Measurements from ENCODE around the gene FKBP2. TPM values are rescaled to one million over a fixed set of nuclear protein-coding genes. Genes with fewer than 3 reads are reported as not detected.

FKBP2 gene
- 5.3 and 25.1 TPM in 2 replicates for total RNA-seq (ENCODE audit: low replicate concordance)

DNA sequence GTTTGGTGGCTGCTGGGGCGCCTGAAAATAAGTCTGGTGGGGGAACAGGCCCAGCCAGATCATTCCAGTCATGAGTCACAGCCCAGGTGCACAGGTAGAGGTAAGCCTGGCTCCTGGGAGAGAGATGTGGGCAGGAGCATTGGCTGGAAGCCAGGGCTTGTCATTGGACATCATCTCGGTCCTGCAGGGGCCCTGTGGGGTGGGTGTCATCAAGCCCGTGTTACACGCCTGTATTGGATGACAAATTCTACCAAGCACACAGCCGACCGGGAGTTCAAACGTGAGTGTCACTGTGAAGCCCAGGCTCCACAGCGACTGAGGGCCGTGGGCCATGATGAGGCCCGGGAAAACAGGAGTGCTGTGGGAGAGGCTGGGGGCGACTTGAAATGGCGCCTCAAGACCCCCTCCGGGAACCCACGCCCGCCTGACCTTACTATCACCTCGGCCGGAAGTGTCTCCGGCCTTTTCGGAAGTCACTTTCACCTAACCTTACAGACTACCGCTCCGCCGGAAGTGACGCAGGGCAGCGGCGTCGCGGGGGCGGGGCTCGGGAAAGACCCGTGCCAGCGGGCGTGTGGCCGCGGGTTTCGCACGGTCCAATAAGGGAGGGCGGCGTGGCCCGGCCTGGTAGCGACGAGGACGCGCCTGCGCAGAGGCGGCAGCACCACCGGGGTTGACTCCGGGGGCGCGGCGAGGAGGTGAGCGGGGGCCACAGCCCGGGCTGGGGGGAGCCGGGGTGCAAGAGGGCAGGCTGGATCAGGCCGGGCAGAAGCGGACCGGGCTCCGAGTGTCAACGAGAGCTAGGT, at the start of gene FKBP2:
Gene FKBP2, plus strand, starts transcription at position 661 of the 806 bp plus-strand sequence. CDS start 1,293 bp downstream, outside the sequence.
- H3K9ac ChIP-seq = peak within 1 kb of the TSS; percentile 65
- Mint-ChIP-seq H3K27me3 (ENCODE audit: insufficient read depth, low read depth) (peaks cover 9% of the 10 kb centered on the region), H3K4me3 (peak within 1 kb of the TSS; percentile 89), H3K27ac (peak within 1 kb of the TSS; percentile 69), H3K4me1 (peaks cover 23% of the 10 kb centered on the region), H3K36me3 (peaks cover 2% of the 10 kb centered on the region), H3K9me3 (no peaks in the 10 kb centered on the region)
- H3K9me3 ChIP-seq (ENCODE audit: low read depth) = no peaks in the 10 kb centered on the region
- H3K4me3 ChIP-seq = peak within 1 kb of the TSS; percentile 84
- peak within 1 kb of the TSS; percentile 95 for H3K27ac ChIP-seq
- H3K27me3 ChIP-seq = peaks cover 2% of the 10 kb centered on the region
- H4K20me1 ChIP-seq (ENCODE audit: low read depth) = peaks cover 21% of the 10 kb centered on the region
- DNase-seq (ENCODE audit: low spot score) = peak; percentile 99
- H3K4me2 ChIP-seq = peak within 1 kb of the TSS; percentile 81
- H3K79me2 ChIP-seq (ENCODE audit: low read depth) = peaks cover 17% of the 10 kb centered on the region
- TF ChIP-seq EZH2phosphoT487 (IDR thresholded peaks at IDR 0.05) = no peak
- TF ChIP-seq EZH2 (IDR thresholded peaks at IDR 0.05) = no peak
- TF ChIP-seq CTCF (IDR thresholded peaks at IDR 0.05) = no peak
- H3K36me3 ChIP-seq = no peaks in the 10 kb centered on the region
- H3F3A ChIP-seq (ENCODE audit: low read depth) = peaks cover 25% of the 10 kb centered on the region
- peak within 1 kb of the TSS; percentile 2 for H2AFZ ChIP-seq (replicated peaks)
- H3K4me1 ChIP-seq = peaks cover 7% of the 10 kb centered on the region

- Histone ChIP-seq H3K79me2 (ENCODE audit: low read depth) (peaks cover 11% of the 10 kb centered on the region), H3K36me3 (peaks cover 12% of the 10 kb centered on the region), H3K4me1 (no peaks in the 10 kb centered on the region), H3K27me3 (no peaks in the 10 kb centered on the region), H3K9ac (no peak overlapping the region), H2AFZ (replicated peaks) (no peak overlapping the region), H3F3A (ENCODE audit: low read depth) (peaks cover 5% of the 10 kb centered on the region), H3K27ac (no peak overlapping the region), H4K20me1 (ENCODE audit: low read depth) (peaks cover 7% of the 10 kb centered on the region), H3K4me3 (no peak overlapping the region), H3K9me3 (ENCODE audit: low read depth) (no peaks in the 10 kb centered on the region), H3K4me2 (no peak overlapping the region)
- Mint-ChIP-seq H3K4me1 (peaks cover 9% of the 10 kb centered on the region), H3K4me3 (no peak overlapping the region), H3K27me3 (ENCODE audit: insufficient read depth, low read depth) (peaks cover 2% of the 10 kb centered on the region), H3K27ac (no peak overlapping the region), H3K36me3 (peaks cover 38% of the 10 kb centered on the region), H3K9me3 (no peaks in the 10 kb centered on the region)
- TF ChIP-seq CTCF (IDR thresholded peaks at IDR 0.05) (no peak), EZH2phosphoT487 (IDR thresholded peaks at IDR 0.05) (no peak), EZH2 (IDR thresholded peaks at IDR 0.05) (no peak)
- no peak for DNase-seq (ENCODE audit: low spot score)
Measured at GRCh38 chr11:64192434-64192833, 48.5 kb upstream of the FKBP2 start.

GRCh38 chr11:64196626-64197025, 44.3 kb upstream of the FKBP2 start:
- Histone ChIP-seq H2AFZ (replicated peaks) (no peak overlapping the region), H3K9ac (no peak overlapping the region), H4K20me1 (ENCODE audit: low read depth) (peaks cover 20% of the 10 kb centered on the region), H3K4me2 (no peak overlapping the region), H3K79me2 (ENCODE audit: low read depth) (peaks cover 11% of the 10 kb centered on the region), H3K27me3 (no peaks in the 10 kb centered on the region), H3F3A (ENCODE audit: low read depth) (peaks cover 12% of the 10 kb centered on the region), H3K4me1 (no peaks in the 10 kb centered on the region), H3K4me3 (no peak overlapping the region), H3K36me3 (peaks cover 17% of the 10 kb centered on the region), H3K27ac (no peak overlapping the region), H3K9me3 (ENCODE audit: low read depth) (no peaks in the 10 kb centered on the region)
- Mint-ChIP-seq H3K27ac (no peak overlapping the region), H3K4me3 (no peak overlapping the region), H3K27me3 (ENCODE audit: insufficient read depth, low read depth) (peaks cover 2% of the 10 kb centered on the region), H3K36me3 (peaks cover 47% of the 10 kb centered on the region), H3K4me1 (no peaks in the 10 kb centered on the region), H3K9me3 (no peaks in the 10 kb centered on the region)
- no peak for DNase-seq (ENCODE audit: low spot score)
- TF ChIP-seq EZH2 (IDR thresholded peaks at IDR 0.05) (no peak), CTCF (IDR thresholded peaks at IDR 0.05) (no peak), EZH2phosphoT487 (IDR thresholded peaks at IDR 0.05) (no peak)
